Measurements from ENCODE around the gene EHD4.

Gene EHD4

DNA sequence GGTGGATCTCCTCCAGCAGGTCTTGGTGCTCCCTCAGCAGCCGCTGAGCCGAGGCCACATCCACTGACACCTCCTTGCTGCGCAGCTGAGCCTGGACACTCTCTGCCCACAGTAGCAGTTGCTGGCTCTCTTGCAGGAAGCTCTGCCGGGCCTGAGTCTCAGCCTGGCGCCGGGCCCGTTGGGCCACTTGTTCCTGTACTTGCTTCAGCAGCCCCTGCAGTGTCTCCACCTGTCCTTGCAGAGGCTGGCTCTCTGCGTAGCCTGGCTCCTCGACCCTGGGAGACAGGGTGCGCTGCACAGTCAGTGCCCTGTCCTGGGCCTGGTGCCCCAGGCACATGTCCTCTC, 94.0 kb downstream of the EHD4 start:
- no peak for DNase-seq (ENCODE audit: low read depth)
- H3K4me3 ChIP-seq (ENCODE audit: low read depth, low read length): no peak overlapping the region
- TF ChIP-seq, protein P1, sequence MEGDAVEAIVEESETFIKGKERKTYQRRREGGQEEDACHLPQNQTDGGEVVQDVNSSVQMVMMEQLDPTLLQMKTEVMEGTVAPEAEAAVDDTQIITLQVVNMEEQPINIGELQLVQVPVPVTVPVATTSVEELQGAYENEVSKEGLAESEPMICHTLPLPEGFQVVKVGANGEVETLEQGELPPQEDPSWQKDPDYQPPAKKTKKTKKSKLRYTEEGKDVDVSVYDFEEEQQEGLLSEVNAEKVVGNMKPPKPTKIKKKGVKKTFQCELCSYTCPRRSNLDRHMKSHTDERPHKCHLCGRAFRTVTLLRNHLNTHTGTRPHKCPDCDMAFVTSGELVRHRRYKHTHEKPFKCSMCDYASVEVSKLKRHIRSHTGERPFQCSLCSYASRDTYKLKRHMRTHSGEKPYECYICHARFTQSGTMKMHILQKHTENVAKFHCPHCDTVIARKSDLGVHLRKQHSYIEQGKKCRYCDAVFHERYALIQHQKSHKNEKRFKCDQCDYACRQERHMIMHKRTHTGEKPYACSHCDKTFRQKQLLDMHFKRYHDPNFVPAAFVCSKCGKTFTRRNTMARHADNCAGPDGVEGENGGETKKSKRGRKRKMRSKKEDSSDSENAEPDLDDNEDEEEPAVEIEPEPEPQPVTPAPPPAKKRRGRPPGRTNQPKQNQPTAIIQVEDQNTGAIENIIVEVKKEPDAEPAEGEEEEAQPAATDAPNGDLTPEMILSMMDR (conservative IDR thresholded peaks at IDR 0.05; ENCODE audit: low read depth, low read length): no peak

DNA sequence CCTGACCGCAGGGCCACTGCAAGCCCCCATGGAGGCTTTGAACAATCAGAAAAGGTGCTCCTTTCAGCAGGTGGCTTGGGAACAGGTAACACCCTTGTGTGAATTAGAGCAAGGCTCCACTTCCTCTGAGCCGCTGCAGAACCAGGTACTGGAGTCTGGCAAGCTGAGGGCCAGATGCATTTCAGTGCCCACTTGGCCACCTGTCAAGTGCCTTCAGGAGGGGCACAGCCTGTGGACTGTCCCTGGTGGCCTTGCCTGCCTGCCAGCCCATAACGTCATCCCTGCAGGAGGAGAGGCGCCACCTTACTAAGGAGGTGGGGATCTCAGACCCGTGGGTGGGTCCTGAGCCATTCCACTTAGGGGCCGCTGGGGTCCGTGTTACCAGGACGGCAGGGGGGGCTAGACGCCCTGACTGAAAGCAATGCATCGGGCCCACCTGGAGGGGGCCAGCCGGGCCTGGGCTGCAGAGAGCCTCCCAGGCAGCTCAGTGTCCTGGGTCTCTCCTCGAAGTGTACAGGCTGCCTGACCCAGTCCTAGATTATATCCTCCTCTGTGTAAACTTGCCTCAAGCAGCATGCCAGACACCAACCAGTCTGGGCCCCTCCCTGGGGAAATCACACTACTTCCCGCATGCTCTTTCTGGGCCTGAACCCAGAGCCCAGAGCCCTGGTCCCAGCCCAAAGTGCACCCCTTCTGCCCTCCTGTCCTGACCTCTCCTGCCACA, 94.6 kb downstream of the EHD4 start:
- DNase-seq (ENCODE audit: low read depth): no peak
- TF ChIP-seq, protein P1 (conservative IDR thresholded peaks at IDR 0.05; ENCODE audit: low read depth, low read length): no peak
- no peak overlapping the region for H3K4me3 ChIP-seq (ENCODE audit: low read depth, low read length)

DNA sequence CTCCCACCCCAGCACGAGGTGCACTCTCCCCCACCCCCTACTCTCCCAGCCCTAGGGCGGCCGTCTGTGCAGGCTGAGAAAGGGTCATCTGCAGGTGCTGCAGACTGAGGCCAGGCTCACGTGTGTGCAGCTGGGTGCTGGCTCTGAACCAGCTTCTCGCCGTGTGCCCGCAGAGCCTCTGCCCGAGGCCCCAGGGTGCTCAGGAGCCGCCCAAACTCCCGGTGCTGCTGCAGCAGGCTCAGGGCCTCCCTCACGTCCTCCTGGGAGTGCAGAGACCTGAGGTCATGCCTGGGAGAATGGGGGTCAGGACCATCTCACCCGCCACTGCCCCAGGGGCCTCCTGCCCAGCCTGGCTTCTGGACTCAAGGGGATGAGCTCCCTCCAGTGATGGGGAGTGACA, 95.7 kb downstream of the EHD4 start:
- H3K4me3 ChIP-seq (ENCODE audit: low read depth, low read length): no peak overlapping the region
- no peak for DNase-seq (ENCODE audit: low read depth)
- TF ChIP-seq, protein P1 (conservative IDR thresholded peaks at IDR 0.05; ENCODE audit: low read depth, low read length): no peak

DNA sequence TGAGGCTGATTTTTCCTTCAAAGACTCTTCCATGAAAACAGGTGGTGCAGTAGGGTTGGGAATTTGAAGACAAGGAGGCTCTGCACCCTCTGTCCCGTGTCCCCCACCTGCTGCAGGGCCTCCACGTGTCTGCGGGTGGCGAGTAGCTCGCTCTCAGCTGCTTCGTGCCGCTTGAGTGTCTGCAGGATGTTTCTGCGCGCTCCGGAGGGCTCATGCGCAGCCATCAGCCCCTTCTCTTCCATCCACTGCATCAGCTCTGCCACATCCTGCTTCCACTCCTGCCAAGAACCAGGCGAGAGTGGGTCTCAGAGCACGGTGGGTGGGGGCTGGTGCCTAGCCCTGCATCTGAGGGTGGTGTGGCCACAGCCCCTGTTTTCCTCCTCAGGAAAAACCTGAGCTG, 96.3 kb downstream of the EHD4 start:
- H3K4me3 ChIP-seq (ENCODE audit: low read depth, low read length): no peak overlapping the region
- no peak for DNase-seq (ENCODE audit: low read depth)
- TF ChIP-seq, protein P1 (conservative IDR thresholded peaks at IDR 0.05; ENCODE audit: low read depth, low read length): no peak

DNA sequence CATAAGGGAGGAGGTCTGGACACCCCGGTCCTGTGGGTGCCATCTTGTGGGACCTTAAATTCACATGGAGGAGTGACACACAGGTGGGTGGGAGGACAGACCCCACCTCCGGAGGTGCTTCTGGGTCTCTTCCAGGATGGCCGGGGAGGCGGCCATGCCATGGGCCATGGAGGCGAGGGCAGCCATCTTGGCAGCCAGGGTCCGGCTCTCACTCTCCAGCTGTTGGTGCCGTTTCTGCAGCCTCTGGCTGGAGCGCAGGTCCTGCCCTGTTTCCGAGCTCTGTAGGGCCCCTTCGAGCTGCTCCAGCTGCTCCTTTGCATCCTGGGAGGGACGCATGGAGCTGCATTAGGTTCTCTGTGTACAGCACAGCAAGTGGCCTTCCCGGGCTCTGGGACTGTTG, 97.6 kb downstream of the EHD4 start:
- TF ChIP-seq, protein P1 (conservative IDR thresholded peaks at IDR 0.05; ENCODE audit: low read depth, low read length): no peak
- H3K4me3 ChIP-seq (ENCODE audit: low read depth, low read length): no peak overlapping the region
- DNase-seq (ENCODE audit: low read depth): no peak

DNA sequence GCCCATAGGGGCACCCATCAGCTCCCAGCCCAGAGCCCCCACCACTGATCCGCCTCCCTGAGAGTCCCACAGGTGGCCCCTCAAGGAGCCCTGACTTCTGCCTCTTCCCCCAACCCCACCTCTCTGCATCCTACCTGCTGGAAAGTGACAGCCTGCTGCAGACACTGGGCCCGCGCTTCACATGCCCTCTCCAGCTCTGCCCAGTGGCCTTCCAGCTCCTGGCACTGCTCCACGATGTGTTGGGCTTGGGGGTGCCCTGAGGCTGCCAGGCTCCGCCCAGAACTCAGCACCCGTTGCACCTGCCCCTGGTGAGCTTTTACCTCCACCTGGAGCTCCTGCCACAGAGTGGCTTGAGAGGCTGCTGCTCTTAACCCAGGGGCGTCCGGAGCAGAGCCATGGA, 98.6 kb downstream of the EHD4 start:
- no peak overlapping the region for H3K4me3 ChIP-seq (ENCODE audit: low read depth, low read length)
- no peak for DNase-seq (ENCODE audit: low read depth)

More for the DNA sequence above, 98.6 kb downstream of the EHD4 start:
- TF ChIP-seq, protein P1 (conservative IDR thresholded peaks at IDR 0.05; ENCODE audit: low read depth, low read length): no peak
